Frontal cortex (tissue), 4 donors: ENCODE measurements around the gene TCF3. TPM values are rescaled to one million over a fixed set of nuclear protein-coding genes. Genes with fewer than 3 reads are reported as not detected.
"Not testable (repeated sequence)": the region's sequence is repeated elsewhere in the genome, so short reads cannot be mapped to it uniquely, and the experiment has no call there.

Experiments
- DNase-seq, 2 donors: peaks; one replicate each; pipeline ENCODE4 v3.0.0; 2012; ENCODE audit warnings: low spot score in 2 of 2
- FAIRE-seq: peaks from 2 replicates; lab custom pipeline; 2012; peaks lifted over from hg19 to GRCh38; lab: Jason Lieb, UNC
- total RNA-seq: library from RNA; depleted of rRNA; stranded (reverse); fragments of >200 nt; gene quantifications from one replicate; pipeline ENCODE4 v1.2.3, GENCODE V29; 2014
- donor health status: control.
- donor health status: control.
- donor health status: control.

Gene TCF3
- total RNA-seq, 1 donor from 2014 or later: 16.7 TPM

- DNase-seq (no peak), FAIRE-seq (no peak)
Measured at GRCh38 chr19:1654178-1654792, 1.9 kb upstream of the TCF3 start.

GRCh38 chr19:1653300-1653628 lies 849 bp upstream of the TCF3 start:
- FAIRE-seq (no peak), DNase-seq (no peak)

GRCh38 chr19:1651568-1652291 lies 685 bp downstream of the TCF3 start:
- FAIRE-seq (no peak), DNase-seq (peak; percentile 61 to 65)

GRCh38 chr19:1650650-1651567 lies 1.5 kb downstream of the TCF3 start:
- no peak for FAIRE-seq
- no peak for DNase-seq

- no peak for FAIRE-seq
- no peak for DNase-seq
Measured at GRCh38 chr19:1649706-1650649, 2.4 kb downstream of the TCF3 start.

GRCh38 chr19:1648920-1649541 lies 3.4 kb downstream of the TCF3 start:
- FAIRE-seq (no peak), DNase-seq (no peak)

GRCh38 chr19:1648459-1648849 lies 4.0 kb downstream of the TCF3 start:
- FAIRE-seq (no peak), DNase-seq (no peak)

- DNase-seq (no peak), FAIRE-seq (no peak)
Measured at GRCh38 chr19:1647501-1648458, 4.6 kb downstream of the TCF3 start.

GRCh38 chr19:1646659-1647453 lies 5.6 kb downstream of the TCF3 start:
- FAIRE-seq (no peak), DNase-seq (no peak)

GRCh38 chr19:1646149-1646548 lies 6.3 kb downstream of the TCF3 start:
- DNase-seq: no peak
- no peak for FAIRE-seq

GRCh38 chr19:1645299-1645698 lies 7.1 kb downstream of the TCF3 start:
- FAIRE-seq: no peak
- DNase-seq: no peak

GRCh38 chr19:1644070-1644469 lies 8.3 kb downstream of the TCF3 start:
- FAIRE-seq: no peak
- DNase-seq: no peak

- not testable (repeated sequence) for DNase-seq, FAIRE-seq
Measured at GRCh38 chr19:1640893-1641448, 11.4 kb downstream of the TCF3 start.

- no peak for FAIRE-seq
- no peak for DNase-seq
Measured at GRCh38 chr19:1636325-1637236, 15.8 kb downstream of the TCF3 start.

- FAIRE-seq (no peak), DNase-seq (no peak)
Measured at GRCh38 chr19:1634938-1635243, 17.5 kb downstream of the TCF3 start.

- FAIRE-seq (no peak), DNase-seq (no peak)
Measured at GRCh38 chr19:1634242-1634937, 18.0 kb downstream of the TCF3 start.
